RWPE2 (cell line): Measurements from ENCODE around the gene AOC1.

Experiments used
- ATAC-seq: fragments of 200-7000 bp; cut with Tn5 transposase; 3 replicates; pipeline ENCODE4 v1.9.1; 2021; ENCODE audit warnings: low read depth
- DNase-seq: peaks from one replicate; pipeline ENCODE4 v3.0.0-alpha.2; 2020; ENCODE audit warnings: low spot score
- H3K27ac ChIP-seq: fragments of 450-650 bp; 2 replicates; pipeline ENCODE4 v1.5.1; 2017; ENCODE audit warnings: mild to moderate bottlenecking; ENCODE audit not compliant: poor library complexity, severe bottlenecking
- H3K27me3 ChIP-seq: fragments of 250-450 bp; sonication (Bioruptor Pico); 2 replicates; pipeline ENCODE4 v1.5.1; 2021; ENCODE audit warnings: mild to moderate bottlenecking, moderate library complexity; ENCODE audit not compliant: insufficient read depth, poor library complexity, severe bottlenecking
- H3K36me3 ChIP-seq: fragments of 250-450 bp; sonication (Bioruptor Pico); 2 replicates; pipeline ENCODE4 v1.5.1; 2020; ENCODE audit warnings: low read depth, mild to moderate bottlenecking, moderate library complexity
- H3K4me1 ChIP-seq: fragments of 250-450 bp; sonication (Bioruptor Pico); 2 replicates; pipeline ENCODE4 v1.5.1; 2021; ENCODE audit warnings: mild to moderate bottlenecking, moderate library complexity; ENCODE audit not compliant: insufficient read depth, poor library complexity, severe bottlenecking
- H3K4me3 ChIP-seq: fragments of 250-450 bp; sonication (Bioruptor Pico); 2 replicates; pipeline ENCODE4 v1.5.1; 2021; ENCODE audit warnings: mild to moderate bottlenecking, moderate library complexity; ENCODE audit not compliant: severe bottlenecking
- H3K9me3 ChIP-seq: fragments of 250-450 bp; sonication (Bioruptor Pico); 2 replicates; pipeline ENCODE4 v1.5.1; 2021; ENCODE audit warnings: mild to moderate bottlenecking, moderate library complexity; ENCODE audit not compliant: severe bottlenecking
- TF ChIP-seq, protein P1 (sequence below): fragments of 450-650 bp; IDR thresholded peaks from one replicate; pipeline ENCODE4 v1.5.1; 2017; ENCODE audit warnings: mild to moderate bottlenecking, moderate library complexity; ENCODE audit not compliant: poor library complexity, severe bottlenecking

The AOC1 gene

DNA sequence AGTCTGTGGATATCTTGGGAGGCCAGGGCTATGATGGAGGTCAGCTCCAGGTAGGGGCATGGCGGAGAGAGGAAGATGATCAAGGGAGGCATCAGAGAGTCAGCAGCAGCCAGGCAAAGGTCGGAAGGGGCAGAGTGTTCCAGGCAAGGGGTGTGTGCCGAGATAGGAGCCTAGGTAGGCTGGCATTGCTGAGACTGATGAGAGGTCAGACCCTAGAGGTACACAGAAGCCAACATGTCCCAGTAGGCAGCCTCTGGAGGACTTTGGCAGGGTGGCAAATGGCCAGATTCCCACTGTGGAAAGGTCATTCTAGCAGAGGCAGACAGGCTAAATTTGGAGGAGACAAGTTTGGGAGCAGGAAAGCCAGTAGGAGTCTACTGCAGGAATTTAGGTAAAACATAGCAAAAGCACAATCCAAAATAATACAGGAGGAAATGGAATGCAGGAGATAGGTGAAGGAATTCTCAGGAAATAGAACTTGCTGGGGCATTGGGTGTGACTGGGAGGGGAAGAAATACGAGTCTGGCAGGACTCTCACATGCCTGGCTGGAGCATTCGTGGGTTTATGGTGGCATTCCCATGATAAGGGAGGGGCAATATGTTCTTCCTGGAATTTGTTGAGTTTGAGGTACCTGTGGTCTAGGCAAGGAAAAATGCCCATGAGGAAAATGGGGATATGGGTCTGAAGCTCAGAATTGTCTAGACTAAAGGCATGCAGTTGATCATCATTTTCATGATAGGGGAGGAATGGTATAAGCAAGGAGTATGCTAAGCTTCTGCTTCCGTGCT, 26.1 kb upstream of the AOC1 start:
- Histone ChIP-seq H3K4me1 (no peaks in the 10 kb centered on the region), H3K27ac (no peak overlapping the region), H3K9me3 (no peaks in the 10 kb centered on the region), H3K36me3 (no peaks in the 10 kb centered on the region), H3K4me3 (no peak overlapping the region), H3K27me3 (peaks cover 4% of the 10 kb centered on the region)
- TF ChIP-seq, protein P1, sequence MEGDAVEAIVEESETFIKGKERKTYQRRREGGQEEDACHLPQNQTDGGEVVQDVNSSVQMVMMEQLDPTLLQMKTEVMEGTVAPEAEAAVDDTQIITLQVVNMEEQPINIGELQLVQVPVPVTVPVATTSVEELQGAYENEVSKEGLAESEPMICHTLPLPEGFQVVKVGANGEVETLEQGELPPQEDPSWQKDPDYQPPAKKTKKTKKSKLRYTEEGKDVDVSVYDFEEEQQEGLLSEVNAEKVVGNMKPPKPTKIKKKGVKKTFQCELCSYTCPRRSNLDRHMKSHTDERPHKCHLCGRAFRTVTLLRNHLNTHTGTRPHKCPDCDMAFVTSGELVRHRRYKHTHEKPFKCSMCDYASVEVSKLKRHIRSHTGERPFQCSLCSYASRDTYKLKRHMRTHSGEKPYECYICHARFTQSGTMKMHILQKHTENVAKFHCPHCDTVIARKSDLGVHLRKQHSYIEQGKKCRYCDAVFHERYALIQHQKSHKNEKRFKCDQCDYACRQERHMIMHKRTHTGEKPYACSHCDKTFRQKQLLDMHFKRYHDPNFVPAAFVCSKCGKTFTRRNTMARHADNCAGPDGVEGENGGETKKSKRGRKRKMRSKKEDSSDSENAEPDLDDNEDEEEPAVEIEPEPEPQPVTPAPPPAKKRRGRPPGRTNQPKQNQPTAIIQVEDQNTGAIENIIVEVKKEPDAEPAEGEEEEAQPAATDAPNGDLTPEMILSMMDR = no peak
- DNase-seq (no peak), ATAC-seq (no peak)

DNA sequence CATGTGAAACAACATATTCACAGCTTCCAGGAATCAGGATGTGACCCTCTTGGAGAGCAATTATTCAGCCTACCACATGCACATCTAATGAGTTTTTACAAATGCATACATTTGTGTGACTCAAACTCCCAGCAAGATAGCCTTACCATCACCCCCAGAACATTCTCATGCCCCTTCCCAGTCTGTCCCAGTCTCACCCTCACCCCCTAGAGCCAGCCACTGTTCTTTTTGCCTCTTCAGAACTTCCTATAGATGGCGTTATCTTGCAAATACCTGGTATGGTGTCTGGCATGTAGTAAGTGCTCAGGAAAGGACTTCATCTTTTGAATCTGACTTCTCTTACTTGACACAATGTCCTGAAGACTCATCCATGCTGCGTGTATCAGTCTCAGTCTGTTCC, 23.9 kb upstream of the AOC1 start:
- ATAC-seq = no peak

DNA sequence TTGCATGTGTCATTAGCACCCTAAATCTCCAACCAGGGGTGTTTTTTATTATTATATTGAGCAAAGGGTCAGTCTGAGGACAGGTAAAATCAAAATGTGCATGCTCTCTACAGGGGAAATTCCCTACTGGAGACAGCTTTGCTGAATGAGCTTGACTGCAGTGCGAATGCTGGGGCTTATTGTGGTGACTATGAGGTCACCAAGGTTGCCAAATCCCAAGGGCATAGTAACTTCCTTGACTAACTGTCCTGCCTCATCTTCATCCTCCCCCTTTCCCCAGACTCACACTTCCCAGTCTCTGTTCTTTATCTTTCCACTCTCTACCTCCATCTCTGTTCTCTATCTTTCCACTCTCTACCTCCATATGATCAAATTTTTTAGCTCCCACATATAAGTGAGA, 22.9 kb upstream of the AOC1 start:
- Histone ChIP-seq H3K9me3 (no peaks in the 10 kb centered on the region), H3K27me3 (peaks cover 8% of the 10 kb centered on the region), H3K4me1 (no peaks in the 10 kb centered on the region), H3K36me3 (no peaks in the 10 kb centered on the region), H3K4me3 (no peak overlapping the region), H3K27ac (no peak overlapping the region)
- no peak for ATAC-seq
- no peak for DNase-seq
- TF ChIP-seq, protein P1 = no peak

More for the DNA sequence above, 23.9 kb upstream of the AOC1 start:
- no peaks in the 10 kb centered on the region for H3K9me3 ChIP-seq
- no peak overlapping the region for H3K27ac ChIP-seq
- H3K4me1 ChIP-seq = no peaks in the 10 kb centered on the region
- no peak for DNase-seq
- H3K4me3 ChIP-seq = no peak overlapping the region
- no peaks in the 10 kb centered on the region for H3K36me3 ChIP-seq
- H3K27me3 ChIP-seq = peaks cover 4% of the 10 kb centered on the region
- TF ChIP-seq, protein P1 = no peak

DNA sequence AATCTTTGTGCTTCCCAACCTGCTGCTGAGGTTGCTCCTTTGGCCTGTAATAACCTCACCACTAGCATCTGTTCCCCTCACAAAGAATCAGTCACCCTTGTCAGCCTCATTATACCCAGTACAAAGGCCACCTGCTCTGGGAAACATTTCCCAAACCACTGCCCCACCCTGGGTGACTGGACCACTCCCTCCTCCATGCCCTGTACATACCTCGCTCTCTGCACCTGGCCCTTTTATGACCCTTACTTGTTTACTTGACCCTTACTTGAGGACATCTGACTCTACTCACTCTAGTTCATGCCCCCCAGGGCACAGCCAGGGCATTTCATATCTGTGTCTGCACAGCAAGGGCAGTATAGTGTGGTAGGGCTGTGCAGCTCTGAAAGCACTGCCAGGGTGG, 21.4 kb upstream of the AOC1 start:
- Histone ChIP-seq H3K27ac (no peak overlapping the region), H3K4me3 (no peak overlapping the region), H3K4me1 (no peaks in the 10 kb centered on the region), H3K27me3 (peaks cover 8% of the 10 kb centered on the region), H3K9me3 (no peaks in the 10 kb centered on the region), H3K36me3 (no peaks in the 10 kb centered on the region)
- ATAC-seq (no peak), DNase-seq (no peak)
- TF ChIP-seq, protein P1 = no peak

DNA sequence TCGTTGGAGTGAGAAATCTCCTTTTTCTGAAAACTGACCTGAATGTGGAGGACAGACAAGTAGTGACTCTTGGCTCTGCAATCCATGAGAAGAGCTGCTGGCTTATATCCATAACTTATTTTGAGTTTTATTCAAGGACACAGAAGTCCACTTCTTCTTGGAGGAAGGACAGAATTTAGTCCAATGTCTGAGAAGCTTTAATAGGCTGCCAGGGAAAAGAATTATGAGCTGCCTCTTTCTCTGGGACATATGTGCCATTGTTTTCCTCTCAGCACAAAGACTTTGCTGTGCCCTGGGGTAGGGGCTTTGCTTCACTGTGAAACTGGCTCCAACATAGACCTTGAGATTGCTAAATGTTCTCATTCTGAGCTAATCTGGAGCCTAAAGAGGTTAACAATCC, 20.5 kb upstream of the AOC1 start:
- ATAC-seq (no peak), DNase-seq (no peak)
- peaks cover 8% of the 10 kb centered on the region for H3K27me3 ChIP-seq
- H3K4me1 ChIP-seq = no peaks in the 10 kb centered on the region
- TF ChIP-seq, protein P1 = no peak
- H3K36me3 ChIP-seq = no peaks in the 10 kb centered on the region
- H3K4me3 ChIP-seq = no peak overlapping the region
- H3K9me3 ChIP-seq = no peaks in the 10 kb centered on the region
- no peak overlapping the region for H3K27ac ChIP-seq
